ENCODE results near the gene STPG2. TPM values are rescaled to one million over a fixed set of nuclear protein-coding genes. Genes with fewer than 3 reads are reported as not detected.
"Not testable (repeated sequence)": the region's sequence is repeated elsewhere in the genome, so short reads cannot be mapped to it uniquely, and the experiment has no call there.

Gene STPG2
- total RNA-seq, 2 donors from 2014 or later, result not detected

DNA sequence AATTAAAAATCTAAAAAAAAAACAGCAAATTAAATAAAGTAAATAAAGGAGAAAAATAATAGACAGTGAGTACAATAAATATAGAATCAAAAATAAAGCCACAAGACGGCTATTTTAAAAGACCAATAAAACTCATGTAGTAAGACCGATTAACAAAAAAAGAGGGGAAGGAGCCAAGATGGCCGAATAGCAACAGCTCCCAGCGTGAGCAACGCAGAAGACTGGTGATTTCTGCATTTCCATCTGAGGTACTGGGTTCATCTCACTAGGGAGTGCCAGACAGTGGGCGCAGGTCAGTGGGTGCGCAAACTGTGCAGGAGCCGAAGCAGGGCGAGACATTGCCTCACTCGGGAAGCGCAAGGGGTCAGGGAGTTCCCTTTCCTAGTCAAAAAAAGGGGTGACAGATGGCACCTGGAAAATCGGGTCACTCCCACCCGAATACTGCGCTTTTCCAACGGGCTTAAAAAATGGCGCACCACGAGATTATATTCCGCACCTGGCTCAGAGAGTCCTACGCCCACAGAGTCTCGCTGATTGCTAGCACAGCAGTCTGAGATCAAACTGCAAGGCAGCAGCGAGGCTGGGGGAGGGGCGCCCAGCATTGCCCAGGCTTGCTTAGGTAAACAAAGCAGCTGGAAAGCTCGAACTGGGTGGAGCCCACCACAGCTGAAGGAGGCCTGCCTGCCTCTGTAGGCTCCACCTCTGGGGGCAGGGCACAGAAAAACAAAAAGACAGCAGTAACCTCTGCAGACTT, 239.7 kb downstream of the STPG2 start:
- not testable (repeated sequence) for H3K27me3 Mint-ChIP-seq (ENCODE audit: low read depth); H3K9me3 Mint-ChIP-seq; H3K4me3 Mint-ChIP-seq; H3K27ac Mint-ChIP-seq; H3K4me1 Mint-ChIP-seq (ENCODE audit: low read depth); H3K36me3 Mint-ChIP-seq (ENCODE audit: insufficient read depth in 2 of 2); DNase-seq; ATAC-seq (replicated peaks in 1 of 2)

- no peaks in the 10 kb centered on the region for H3K27me3 Mint-ChIP-seq (ENCODE audit: low read depth)
- no peaks in the 10 kb centered on the region for H3K36me3 Mint-ChIP-seq (ENCODE audit: insufficient read depth in 2 of 2)
- H3K4me3 Mint-ChIP-seq, result no peak overlapping the region
- H3K9me3 Mint-ChIP-seq, result peaks cover 2 to 5% of the 10 kb centered on the region in 2 donors
- H3K27ac Mint-ChIP-seq, result no peak overlapping the region
- DNase-seq, result no peak
- H3K4me1 Mint-ChIP-seq (ENCODE audit: low read depth), result no peaks in the 10 kb centered on the region
- no peak for ATAC-seq (replicated peaks in 1 of 2)
Observed at GRCh38 chr4:97900229-97900628, 243.0 kb downstream of the STPG2 start.

GRCh38 chr4:97892592-97893266, 250.5 kb downstream of the STPG2 start:
- peaks cover 2 to 3% of the 10 kb centered on the region in 2 donors for H3K9me3 Mint-ChIP-seq
- H3K27ac Mint-ChIP-seq, result no peak overlapping the region
- no peak for DNase-seq
- no peaks in the 10 kb centered on the region for H3K36me3 Mint-ChIP-seq (ENCODE audit: insufficient read depth in 2 of 2)
- no peak for ATAC-seq (replicated peaks in 1 of 2)
- no peaks in the 10 kb centered on the region for H3K27me3 Mint-ChIP-seq (ENCODE audit: low read depth)
- H3K4me3 Mint-ChIP-seq, result no peak overlapping the region
- H3K4me1 Mint-ChIP-seq (ENCODE audit: low read depth), result no peaks in the 10 kb centered on the region

DNA sequence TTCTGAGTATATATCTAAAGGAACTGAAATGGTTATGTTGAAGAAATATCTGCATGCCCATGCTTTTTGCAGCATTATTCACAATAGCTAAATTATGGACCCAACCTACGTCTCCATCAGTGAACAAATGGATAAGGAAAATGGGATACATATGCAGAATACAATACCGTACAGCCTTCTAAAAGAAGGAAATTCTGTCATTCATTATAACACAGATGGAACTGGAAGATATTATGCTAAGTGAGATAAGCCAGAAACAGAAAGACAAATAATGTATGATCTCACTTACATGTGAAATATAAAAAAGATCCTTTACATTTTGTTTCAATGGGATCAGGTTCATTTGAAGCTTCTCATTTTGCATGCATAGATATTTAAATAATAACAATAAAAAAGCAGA, 263.3 kb downstream of the STPG2 start:
- H3K4me1 Mint-ChIP-seq (ENCODE audit: low read depth), result no peaks in the 10 kb centered on the region
- H3K36me3 Mint-ChIP-seq (ENCODE audit: insufficient read depth in 2 of 2), result no peaks in the 10 kb centered on the region
- no peak for DNase-seq
- H3K9me3 Mint-ChIP-seq, result peaks cover 3 to 9% of the 10 kb centered on the region in 2 donors
- no peak for ATAC-seq (replicated peaks in 1 of 2)
- H3K4me3 Mint-ChIP-seq, result no peak overlapping the region
- H3K27ac Mint-ChIP-seq, result no peak overlapping the region
- H3K27me3 Mint-ChIP-seq (ENCODE audit: low read depth), result no peaks in the 10 kb centered on the region

DNA sequence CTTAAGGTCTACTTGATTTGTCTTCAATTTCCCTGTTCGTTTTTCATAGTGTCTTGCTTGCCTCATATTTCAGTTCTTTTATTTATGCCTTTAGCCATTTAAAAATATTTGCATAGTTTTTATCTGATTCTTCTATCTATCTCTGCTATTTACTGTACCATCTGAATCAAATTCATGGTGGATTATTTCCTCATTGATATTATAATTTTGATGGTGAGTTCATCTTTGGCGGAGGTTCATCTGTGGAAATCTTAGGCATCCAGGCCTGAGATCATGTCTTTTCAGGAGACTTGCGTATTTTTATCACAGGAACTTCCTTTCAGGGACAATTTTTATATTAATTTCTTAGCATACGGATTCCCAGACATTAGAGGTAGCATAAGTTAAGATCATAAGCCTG, 275.2 kb downstream of the STPG2 start:
- no peak for ATAC-seq (replicated peaks in 1 of 2)
- H3K36me3 Mint-ChIP-seq (ENCODE audit: insufficient read depth in 2 of 2), result no peaks in the 10 kb centered on the region
- H3K4me3 Mint-ChIP-seq, result no peak overlapping the region
- H3K27me3 Mint-ChIP-seq (ENCODE audit: low read depth), result no peaks in the 10 kb centered on the region
- no peaks in the 10 kb centered on the region for H3K4me1 Mint-ChIP-seq (ENCODE audit: low read depth)
- DNase-seq, result no peak
- H3K27ac Mint-ChIP-seq, result no peak overlapping the region
- H3K9me3 Mint-ChIP-seq, result peaks cover 0 to 3% of the 10 kb centered on the region in 2 donors

DNA sequence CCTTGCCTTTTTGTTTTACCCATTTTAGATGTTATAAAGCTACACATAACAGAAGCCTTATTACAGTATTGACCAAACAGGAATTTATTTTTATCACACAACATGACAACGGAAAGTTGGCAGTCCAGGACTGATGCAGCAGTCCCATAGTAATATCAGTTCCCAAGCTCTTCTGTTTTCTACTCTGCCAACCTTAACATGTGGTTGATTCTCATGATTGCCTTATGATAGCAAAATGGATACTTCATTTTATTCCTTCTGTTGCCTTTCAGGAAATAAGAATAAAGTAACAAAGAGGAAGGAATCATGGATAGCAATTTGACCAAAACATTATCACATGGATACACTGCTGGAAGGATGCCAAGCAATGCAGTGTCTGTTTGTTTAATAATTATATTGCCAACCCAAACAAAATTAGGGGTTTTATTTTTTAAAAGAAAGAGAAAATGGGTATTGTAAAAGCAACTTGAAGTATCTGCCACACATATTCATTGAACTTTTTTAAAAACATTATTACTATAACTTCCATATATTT, 275.7 kb downstream of the STPG2 start:
- no peak overlapping the region for H3K4me3 Mint-ChIP-seq
- no peaks in the 10 kb centered on the region for H3K27me3 Mint-ChIP-seq (ENCODE audit: low read depth)
- no peaks in the 10 kb centered on the region for H3K4me1 Mint-ChIP-seq (ENCODE audit: low read depth)
- H3K36me3 Mint-ChIP-seq (ENCODE audit: insufficient read depth in 2 of 2), result peaks cover 0 to 1% of the 10 kb centered on the region in 2 donors
- H3K27ac Mint-ChIP-seq, result no peak overlapping the region
- no peak for DNase-seq
- H3K9me3 Mint-ChIP-seq, result peaks cover 2 to 5% of the 10 kb centered on the region in 2 donors
- no peak for ATAC-seq (replicated peaks in 1 of 2)

GRCh38 chr4:97866821-97867556, 276.3 kb downstream of the STPG2 start:
- no peaks in the 10 kb centered on the region for H3K4me1 Mint-ChIP-seq (ENCODE audit: low read depth)
- no peaks in the 10 kb centered on the region for H3K27me3 Mint-ChIP-seq (ENCODE audit: low read depth)
- H3K36me3 Mint-ChIP-seq (ENCODE audit: insufficient read depth in 2 of 2), result peaks cover 0 to 5% of the 10 kb centered on the region in 2 donors
- DNase-seq, result no peak
- H3K9me3 Mint-ChIP-seq, result peaks cover 5 to 6% of the 10 kb centered on the region in 2 donors
- ATAC-seq (replicated peaks in 1 of 2), result no peak
- no peak overlapping the region for H3K4me3 Mint-ChIP-seq
- H3K27ac Mint-ChIP-seq, result no peak overlapping the region

DNA sequence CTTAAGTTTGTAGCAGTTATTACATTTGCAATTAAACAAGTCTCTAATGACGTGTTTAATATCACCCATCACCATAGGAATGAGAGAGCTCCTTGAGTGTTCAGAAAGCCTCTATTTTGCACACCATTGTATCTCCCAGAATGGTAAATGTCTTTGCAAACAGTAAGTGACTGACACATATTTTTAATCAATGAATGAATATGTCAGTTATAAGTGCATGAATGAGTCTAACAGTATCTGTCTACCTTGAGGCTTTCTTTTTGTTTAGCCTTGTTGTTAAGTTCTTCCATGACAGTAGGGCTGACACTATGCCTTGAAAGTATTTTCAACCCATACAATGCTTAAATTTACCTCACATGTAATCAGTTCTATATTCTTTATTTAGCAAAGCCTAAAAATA, 292.2 kb downstream of the STPG2 start:
- no peak for ATAC-seq (replicated peaks in 1 of 2)
- Mint-ChIP-seq H3K9me3 (peaks cover 2 to 10% of the 10 kb centered on the region in 2 donors), H3K27ac (no peak overlapping the region), H3K4me3 (no peak overlapping the region), H3K36me3 (ENCODE audit: insufficient read depth in 2 of 2) (peaks cover 0 to under 1% of the 10 kb centered on the region in 2 donors), H3K4me1 (ENCODE audit: low read depth) (no peaks in the 10 kb centered on the region), H3K27me3 (ENCODE audit: low read depth) (no peaks in the 10 kb centered on the region)
- DNase-seq, result no peak

- ATAC-seq (replicated peaks in 1 of 2) (no peak), DNase-seq (no peak)
- H3K27me3 Mint-ChIP-seq (ENCODE audit: low read depth), result no peaks in the 10 kb centered on the region
- no peak overlapping the region for H3K4me3 Mint-ChIP-seq
- H3K27ac Mint-ChIP-seq, result no peak overlapping the region
- H3K4me1 Mint-ChIP-seq (ENCODE audit: low read depth), result no peaks in the 10 kb centered on the region
- peaks cover 4 to 5% of the 10 kb centered on the region in 2 donors for H3K9me3 Mint-ChIP-seq
- H3K36me3 Mint-ChIP-seq (ENCODE audit: insufficient read depth in 2 of 2), result peaks cover 0 to 1% of the 10 kb centered on the region in 2 donors
Observed at GRCh38 chr4:97845758-97846157, 297.5 kb downstream of the STPG2 start.

DNA sequence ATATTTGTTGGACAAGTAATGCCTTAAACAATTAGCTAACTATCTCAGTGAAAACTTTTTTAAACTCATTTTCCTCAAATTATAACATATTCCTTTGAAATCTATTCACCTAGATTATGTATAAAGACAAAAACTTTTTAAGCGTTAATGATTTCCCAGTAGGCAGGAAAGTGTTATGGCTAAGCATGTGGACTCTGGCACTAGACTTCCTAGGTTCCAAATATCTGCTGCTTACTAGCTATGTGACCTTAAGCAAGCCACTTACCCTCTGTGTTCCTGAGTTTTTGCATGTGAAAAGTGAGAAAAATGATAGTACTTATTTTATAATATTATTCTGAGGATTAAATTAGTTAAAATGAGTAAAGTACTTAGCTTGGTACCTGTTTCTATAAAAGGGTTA, 301.8 kb downstream of the STPG2 start:
- H3K4me1 Mint-ChIP-seq (ENCODE audit: low read depth), result no peaks in the 10 kb centered on the region
- H3K36me3 Mint-ChIP-seq (ENCODE audit: insufficient read depth in 2 of 2), result peaks cover 0 to 1% of the 10 kb centered on the region in 2 donors
- DNase-seq (no peak), ATAC-seq (replicated peaks in 1 of 2) (no peak)
- H3K9me3 Mint-ChIP-seq, result peaks cover 2 to 4% of the 10 kb centered on the region in 2 donors
- no peak overlapping the region for H3K4me3 Mint-ChIP-seq
- H3K27me3 Mint-ChIP-seq (ENCODE audit: low read depth), result no peaks in the 10 kb centered on the region
- no peak overlapping the region for H3K27ac Mint-ChIP-seq

GRCh38 chr4:97836662-97837061, 306.6 kb downstream of the STPG2 start:
- Mint-ChIP-seq H3K9me3 (peaks cover 0 to 2% of the 10 kb centered on the region in 2 donors), H3K4me1 (ENCODE audit: low read depth) (no peaks in the 10 kb centered on the region), H3K27me3 (ENCODE audit: low read depth) (no peaks in the 10 kb centered on the region), H3K27ac (no peak overlapping the region), H3K4me3 (no peak overlapping the region), H3K36me3 (ENCODE audit: insufficient read depth in 2 of 2) (no peaks in the 10 kb centered on the region)
- DNase-seq (no peak), ATAC-seq (replicated peaks in 1 of 2) (no peak)

- Mint-ChIP-seq H3K9me3 (peaks cover 8 to 12% of the 10 kb centered on the region in 2 donors), H3K4me3 (no peak overlapping the region), H3K27ac (no peak overlapping the region), H3K4me1 (ENCODE audit: low read depth) (no peaks in the 10 kb centered on the region), H3K36me3 (ENCODE audit: insufficient read depth in 2 of 2) (peaks cover 2% of the 10 kb centered on the region in 2 donors), H3K27me3 (ENCODE audit: low read depth) (no peaks in the 10 kb centered on the region)
- DNase-seq (no peak), ATAC-seq (replicated peaks in 1 of 2) (no peak)
Observed at GRCh38 chr4:97828646-97829045, 314.6 kb downstream of the STPG2 start.

DNA sequence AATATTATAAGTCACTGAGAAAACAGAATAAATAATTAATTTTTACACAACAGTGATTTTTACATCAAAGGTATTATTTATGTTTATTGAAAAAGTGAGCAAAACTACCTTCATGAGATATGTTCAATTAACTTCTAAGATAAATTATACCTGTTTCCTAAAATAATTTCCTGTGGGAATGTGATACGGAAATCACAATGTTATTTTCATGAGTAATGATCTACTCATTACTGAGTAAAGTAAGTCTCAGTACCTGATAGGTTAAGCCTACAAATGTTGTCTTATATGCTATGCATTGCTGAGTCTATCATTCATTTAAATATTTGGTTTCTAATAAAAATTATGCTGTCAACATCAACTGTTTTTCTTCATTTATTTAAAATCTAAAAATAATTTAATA, 324.0 kb downstream of the STPG2 start:
- Mint-ChIP-seq H3K36me3 (ENCODE audit: insufficient read depth in 2 of 2) (no peaks in the 10 kb centered on the region), H3K4me3 (no peak overlapping the region)
- ATAC-seq (replicated peaks in 1 of 2), result no peak

More for the DNA sequence above, 324.0 kb downstream of the STPG2 start:
- H3K27me3 Mint-ChIP-seq (ENCODE audit: low read depth), result no peaks in the 10 kb centered on the region
- H3K9me3 Mint-ChIP-seq, result peaks cover 0 to 4% of the 10 kb centered on the region in 2 donors
- no peaks in the 10 kb centered on the region for H3K4me1 Mint-ChIP-seq (ENCODE audit: low read depth)
- DNase-seq, result no peak
- H3K27ac Mint-ChIP-seq, result no peak overlapping the region
